AG09309 (cell line): ENCODE results near the gene SHROOM3.

Source experiments
- DNase-seq: peaks from one replicate; pipeline ENCODE4 v3.0.0-alpha.2; 2010; ENCODE audit warnings: low read depth
- H3K4me3 ChIP-seq: 2 replicates; pipeline ENCODE4 v1.5.1; 2011; ENCODE audit warnings: mild to moderate bottlenecking, low read depth, low read length, moderate library complexity; ENCODE audit not compliant: control insufficient read depth
- TF ChIP-seq, protein P1 (sequence below): IDR thresholded peaks from 2 replicates; pipeline ENCODE4 v1.5.1; 2011; ENCODE audit warnings: mild to moderate bottlenecking, low read depth, low read length, inconsistent platforms; ENCODE audit not compliant: insufficient read depth, control insufficient read depth; ENCODE audit errors: missing control alignments

SHROOM3 gene

DNA sequence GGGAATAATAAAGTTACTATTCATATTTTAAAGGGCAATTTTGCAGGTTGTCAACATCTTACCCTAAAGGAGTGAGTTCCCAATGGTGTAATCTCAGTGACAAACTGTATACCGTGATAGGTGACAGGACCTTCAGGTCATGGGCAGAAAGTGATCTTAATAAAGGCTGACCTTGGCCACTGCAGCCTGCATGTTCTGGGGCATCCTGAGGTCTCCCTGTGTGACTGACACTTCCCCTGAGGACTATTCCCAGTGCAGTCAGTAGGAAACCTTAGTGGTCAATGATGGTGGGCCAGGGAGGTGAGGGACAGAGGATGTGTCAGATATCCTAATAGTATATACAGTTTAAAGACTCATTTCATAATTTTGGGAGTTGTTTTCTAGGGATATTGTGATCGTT lies 137.2 kb downstream of the SHROOM3 start:
- TF ChIP-seq, protein P1, sequence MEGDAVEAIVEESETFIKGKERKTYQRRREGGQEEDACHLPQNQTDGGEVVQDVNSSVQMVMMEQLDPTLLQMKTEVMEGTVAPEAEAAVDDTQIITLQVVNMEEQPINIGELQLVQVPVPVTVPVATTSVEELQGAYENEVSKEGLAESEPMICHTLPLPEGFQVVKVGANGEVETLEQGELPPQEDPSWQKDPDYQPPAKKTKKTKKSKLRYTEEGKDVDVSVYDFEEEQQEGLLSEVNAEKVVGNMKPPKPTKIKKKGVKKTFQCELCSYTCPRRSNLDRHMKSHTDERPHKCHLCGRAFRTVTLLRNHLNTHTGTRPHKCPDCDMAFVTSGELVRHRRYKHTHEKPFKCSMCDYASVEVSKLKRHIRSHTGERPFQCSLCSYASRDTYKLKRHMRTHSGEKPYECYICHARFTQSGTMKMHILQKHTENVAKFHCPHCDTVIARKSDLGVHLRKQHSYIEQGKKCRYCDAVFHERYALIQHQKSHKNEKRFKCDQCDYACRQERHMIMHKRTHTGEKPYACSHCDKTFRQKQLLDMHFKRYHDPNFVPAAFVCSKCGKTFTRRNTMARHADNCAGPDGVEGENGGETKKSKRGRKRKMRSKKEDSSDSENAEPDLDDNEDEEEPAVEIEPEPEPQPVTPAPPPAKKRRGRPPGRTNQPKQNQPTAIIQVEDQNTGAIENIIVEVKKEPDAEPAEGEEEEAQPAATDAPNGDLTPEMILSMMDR, result no peak
- DNase-seq, result no peak
- H3K4me3 ChIP-seq, result no peak overlapping the region

- H3K4me3 ChIP-seq, result no peak overlapping the region
- TF ChIP-seq, protein P1, result no peak
- DNase-seq, result no peak
Measured at GRCh38 chr4:76576824-76577223, 141.8 kb downstream of the SHROOM3 start.

DNA sequence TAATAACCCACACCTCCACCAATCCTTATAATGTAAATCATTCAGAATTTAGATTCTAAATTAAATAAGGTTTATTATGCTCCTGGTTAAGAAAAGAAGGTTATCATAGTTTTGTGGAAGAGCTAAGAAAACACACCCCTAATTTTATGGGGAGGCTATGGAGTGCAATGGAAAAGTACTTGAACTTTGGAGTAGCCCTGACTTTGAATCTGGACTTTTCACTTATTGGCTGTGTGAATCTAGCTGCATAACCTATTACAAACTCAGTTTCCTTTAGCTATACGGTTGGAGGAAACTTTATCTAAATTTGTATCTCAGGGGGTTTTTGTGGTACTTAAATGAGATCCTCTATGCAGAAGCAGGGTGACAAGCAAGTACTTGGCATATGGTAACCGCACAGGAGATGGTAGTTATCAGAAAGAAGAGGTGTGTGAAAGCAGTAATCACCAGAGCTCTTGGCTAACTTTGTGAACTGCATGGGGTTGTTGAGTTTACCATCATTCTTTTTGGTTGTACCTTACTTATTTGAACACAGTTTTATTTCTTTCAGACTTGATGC lies 143.1 kb downstream of the SHROOM3 start:
- no peak for DNase-seq
- TF ChIP-seq, protein P1, result no peak

DNA sequence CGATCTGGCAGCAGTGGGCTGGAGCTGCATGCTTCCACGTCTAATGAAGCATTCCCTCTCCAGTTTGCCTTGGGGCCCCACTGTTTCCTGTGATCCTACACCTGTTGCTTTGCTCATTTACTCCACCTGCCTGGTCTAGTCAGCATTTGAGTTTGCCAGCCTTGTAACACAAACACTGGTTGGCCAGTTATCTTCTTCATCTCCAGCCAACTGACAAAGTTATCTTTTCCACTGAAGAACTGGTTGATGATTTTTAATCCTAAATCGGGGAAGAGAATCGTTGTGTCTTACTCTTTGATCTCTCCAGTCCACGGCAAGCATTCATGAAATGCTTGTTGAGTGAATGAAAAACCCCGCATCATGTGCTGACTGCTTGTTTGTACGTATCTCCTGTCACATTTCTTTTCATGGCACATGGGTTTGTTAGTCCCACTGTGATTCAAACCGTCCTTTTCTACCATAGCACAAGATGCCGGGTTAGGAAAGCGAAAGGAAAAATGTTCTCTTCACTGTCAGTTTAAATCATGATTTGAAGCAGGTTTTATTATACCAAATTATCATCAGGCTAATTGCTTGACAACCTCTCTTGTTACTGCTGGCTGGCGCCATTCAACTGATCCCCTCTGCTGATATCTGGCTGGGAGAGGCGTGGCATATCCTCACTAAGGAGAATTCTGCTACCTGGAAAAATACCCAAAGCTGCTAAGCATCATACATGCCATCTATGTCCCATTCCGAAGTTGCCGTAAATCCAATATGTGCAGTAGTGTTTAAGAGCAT lies 144.8 kb downstream of the SHROOM3 start:
- TF ChIP-seq, protein P1, result no peak
- H3K4me3 ChIP-seq, result no peak overlapping the region
- DNase-seq, result no peak

More for the DNA sequence above, 143.1 kb downstream of the SHROOM3 start:
- no peak overlapping the region for H3K4me3 ChIP-seq

- H3K4me3 ChIP-seq, result no peak overlapping the region
- TF ChIP-seq, protein P1, result no peak
- DNase-seq, result no peak
Measured at GRCh38 chr4:76581077-76581962, 146.3 kb downstream of the SHROOM3 start.

DNA sequence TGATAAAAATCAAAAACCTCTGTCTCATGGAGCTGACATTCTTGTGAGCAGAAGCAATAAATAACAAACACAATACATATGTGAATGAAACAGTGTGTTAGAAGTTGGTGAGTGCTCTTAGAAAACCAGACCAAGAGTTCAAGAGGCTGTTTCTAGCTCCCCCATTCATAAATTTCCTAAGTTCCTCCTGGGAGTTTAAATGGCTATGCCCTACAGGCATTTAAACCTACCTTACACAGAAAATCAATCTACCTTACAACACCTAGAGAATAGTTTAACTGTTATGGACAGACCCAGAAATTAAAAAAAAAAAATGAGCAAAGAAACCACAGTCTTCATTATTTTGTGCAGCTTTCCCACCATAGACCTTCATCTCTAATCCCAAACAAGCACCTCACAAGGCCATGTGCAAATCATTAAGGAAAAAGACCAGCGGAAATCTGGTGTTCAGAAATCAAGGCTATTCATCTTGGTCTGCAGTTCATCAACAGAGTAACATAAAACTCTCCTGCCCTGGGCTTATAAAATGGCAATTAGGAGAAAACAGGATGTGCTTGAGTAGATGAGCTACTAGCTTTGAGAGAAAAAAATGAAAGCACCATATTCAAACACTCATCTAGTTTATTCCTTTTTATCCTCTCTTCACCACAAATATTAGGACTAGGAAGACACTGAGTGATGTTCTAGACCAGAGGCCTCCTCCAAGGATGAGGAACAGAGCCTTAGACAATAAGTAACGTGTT lies 147.2 kb downstream of the SHROOM3 start:
- DNase-seq, result no peak
- TF ChIP-seq, protein P1, result no peak

More for the DNA sequence above, 147.2 kb downstream of the SHROOM3 start:
- no peak overlapping the region for H3K4me3 ChIP-seq
